Measurements from ENCODE around the gene PRLR. TPM values are rescaled to one million over a fixed set of nuclear protein-coding genes. Genes with fewer than 3 reads are reported as not detected.

Gene PRLR
- total and polyA plus RNA-seq, 2 of the 8 experiments (the other 6 are each of a cell fraction or from before 2014, with no cell fraction given), result 0.53 to 2.5 TPM

GRCh38 chr5:35056686-35057085 is 173.6 kb downstream of the PRLR start:
- Histone ChIP-seq H3K23ac (ENCODE audit: insufficient read length) (no peak overlapping the region), H3K79me2 (ENCODE audit: control insufficient read depth in 1 of 2, insufficient read depth in 2 of 2, low read length in 2 of 2) (no peaks in the 10 kb centered on the region), H3K4ac (replicated peaks; ENCODE audit: insufficient read length, low read depth, low read length) (no peak overlapping the region), H2BK12ac (ENCODE audit: low read depth, low read length) (no peak overlapping the region), H3K14ac (ENCODE audit: insufficient read length) (no peak overlapping the region), H4K5ac (ENCODE audit: insufficient read length, low read depth, low read length) (no peak overlapping the region), H3K4me3 (ENCODE audit: extremely low read depth in 1 of 4, insufficient read depth in 2 of 4, low read depth in 3 of 4, low read length in 4 of 4) (no peak overlapping the region), H4K20me1 (replicated peaks in 1 of 2; ENCODE audit: control insufficient read depth in 1 of 2, insufficient read depth in 2 of 2, low read length in 2 of 2) (no peaks in the 10 kb centered on the region), H3K79me1 (ENCODE audit: low read depth, low read length) (no peaks in the 10 kb centered on the region), H3K23me2 (ENCODE audit: low read depth, low read length) (no peaks in the 10 kb centered on the region), H3K4me2 (ENCODE audit: insufficient read depth in 1 of 2, low read depth in 2 of 2, low read length in 2 of 2) (no peak overlapping the region), H2BK120ac (replicated peaks; ENCODE audit: low read depth, low read length) (no peak overlapping the region), H3K56ac (replicated peaks; ENCODE audit: insufficient read length, low read depth, low read length) (no peak overlapping the region), H3K9me3 (ENCODE audit: insufficient read depth in 2 of 2, low read depth in 1 of 2, low read length in 1 of 2) (no peaks in the 10 kb centered on the region), H3K27me3 (replicated peaks in 1 of 4; ENCODE audit: control insufficient read depth in 3 of 4, extremely low read depth in 1 of 4, insufficient read depth in 3 of 4, low read length in 3 of 4) (no peaks in the 10 kb centered on the region), H3K9ac (replicated peaks in 1 of 4; ENCODE audit: extremely low read depth in 1 of 4, low read depth in 3 of 4, low read length in 3 of 4) (no peak overlapping the region), H3K27ac (ENCODE audit: low read depth, low read length) (no peak overlapping the region), H2BK5ac (ENCODE audit: low read depth, low read length) (no peak overlapping the region), H2AFZ (ENCODE audit: low read length) (no peak overlapping the region), H2BK20ac (ENCODE audit: low read length) (no peak overlapping the region), H4K91ac (replicated peaks; ENCODE audit: insufficient read length, low read length) (no peak overlapping the region), H3K18ac (ENCODE audit: extremely low read depth, low read length) (no peak overlapping the region), H2AK5ac (ENCODE audit: low read depth, low read length) (no peak overlapping the region), H2BK15ac (ENCODE audit: low read length) (no peak overlapping the region), H3K36me3 (ENCODE audit: control insufficient read depth in 2 of 4, insufficient read depth in 4 of 4, low read length in 3 of 4) (no peaks in the 10 kb centered on the region), H4K8ac (ENCODE audit: extremely low read depth, insufficient read depth, low read length) (no peak overlapping the region), H3K4me1 (replicated peaks in 1 of 4; ENCODE audit: control insufficient read depth in 3 of 4, insufficient read depth in 4 of 4, low read length in 3 of 4) (peaks cover 0 to 3% (median 0%) of the 10 kb centered on the region in 4 experiments; a peak in 1 of 7 replicates)
- DNase-seq (ENCODE audit: low read depth in 1 of 2, low spot score in 2 of 2), result no peak
- ChIA-PET CTCF (ENCODE audit: partially characterized antibody) (no interaction called here), POLR2A (ENCODE audit: partially characterized antibody) (no interaction called here)
- FAIRE-seq, result no peak
- WGBS, 2 experiments (ENCODE audit: extremely low coverage in 1 of 2, insufficient coverage in 1 of 2, insufficient read length in 1 of 2, insufficient replicate concordance in 2 of 2, low coverage in 1 of 2, low lambda C conversion rate in 2 of 2, missing lambda C conversion rate in 1 of 2), result 81% methylated on average over 2 of the region's 2 CpGs; no CpG with 5 or more reads in 1 of the 2 experiments
- TF ChIP-seq EGR1 (IDR thresholded peaks at IDR 0.05; ENCODE audit: borderline replicate concordance, low read depth, low read length) (no peak), USF2 (IDR thresholded peaks at IDR 0.05; ENCODE audit: low read length) (no peak), KDM1A (IDR thresholded peaks at IDR 0.05; ENCODE audit: borderline replicate concordance, low read length) (no peak), HDAC2 (IDR thresholded peaks at IDR 0.05; ENCODE audit: borderline replicate concordance in 1 of 2, low read depth in 2 of 2, low read length in 2 of 2) (no peak), CBX5 (IDR thresholded peaks at IDR 0.05; ENCODE audit: low read depth, low read length) (no peak), RXRA (IDR thresholded peaks at IDR 0.05; ENCODE audit: insufficient read depth, low read depth, low read length) (no peak), NRF1 (IDR thresholded peaks at IDR 0.05; ENCODE audit: low read depth, low read length) (no peak), EZH2 (IDR thresholded peaks at IDR 0.05; ENCODE audit: low read depth, low read length, severe bottlenecking) (no peak), JUN (IDR thresholded peaks at IDR 0.05; ENCODE audit: low read depth, low read length) (no peak), SP4 (IDR thresholded peaks at IDR 0.05; ENCODE audit: low read length) (no peak), POU5F1 (IDR thresholded peaks at IDR 0.05; ENCODE audit: low read depth, low read length) (no peak), TBP (IDR thresholded peaks at IDR 0.05; ENCODE audit: low read depth, low read length) (no peak), KDM5A (IDR thresholded peaks at IDR 0.05; ENCODE audit: low read length) (no peak), CEBPB (IDR thresholded peaks at IDR 0.05; ENCODE audit: low read depth, low read length) (no peak)
